ENCODE measurements around the gene MAP1B. TPM values are rescaled to one million over a fixed set of nuclear protein-coding genes. Genes with fewer than 3 reads are reported as not detected.

MAP1B gene
- total and polyA plus RNA-seq, 4 donors: 0.58 to 5.0 (median 2.1) TPM

- TF ChIP-seq CTCF (IDR thresholded peaks at IDR 0.05; ENCODE audit: low read depth, low read length, missing input control) (no peak), FOXA1 (IDR thresholded peaks at IDR 0.05) (no peak), TAF1 (conservative IDR thresholded peaks at IDR 0.05) (no peak), RAD21 (IDR thresholded peaks at IDR 0.05) (no peak), ZBTB33 (IDR thresholded peaks at IDR 0.05) (no peak), NR2F2 (IDR thresholded peaks at IDR 0.05) (no peak)
- Histone ChIP-seq H3K27ac (ENCODE audit: low read depth in 1 of 2, low read length in 2 of 2) (no peak overlapping the region), H3K36me3 (ENCODE audit: control insufficient read depth in 4 of 4, insufficient read depth in 3 of 4, low read depth in 1 of 4, low read length in 3 of 4) (no peaks in the 10 kb centered on the region), H3K9me3 (ENCODE audit: control insufficient read depth in 4 of 4, low read length in 3 of 4) (no peaks in the 10 kb centered on the region), H3K4me3 (ENCODE audit: low read depth in 1 of 3, low read length in 3 of 3) (no peak overlapping the region), H3K9ac (ENCODE audit: low read depth in 1 of 2, low read length in 2 of 2) (no peak overlapping the region), H3K27me3 (ENCODE audit: control insufficient read depth in 4 of 4, insufficient read depth in 4 of 4, low read length in 3 of 4) (peaks cover 0 to 3% (median 0%) of the 10 kb centered on the region in 4 donors), H3K4me1 (ENCODE audit: control insufficient read depth in 4 of 4, insufficient read depth in 4 of 4, low read length in 3 of 4) (no peaks in the 10 kb centered on the region)
- DNase-seq (ENCODE audit: low spot score): no peak
- 74% methylated on average over 8 of the region's 8 CpGs for WGBS
These were observed 60.5 kb downstream of the MAP1B start for GRCh38 chr5:72167804-72168203.

GRCh38 chr5:72170101-72170500 is 62.8 kb downstream of the MAP1B start:
- peaks cover 0 to 3% (median 0%) of the 10 kb centered on the region in 4 donors for H3K27me3 ChIP-seq (ENCODE audit: control insufficient read depth in 4 of 4, insufficient read depth in 4 of 4, low read length in 3 of 4)
- no peak overlapping the region for H3K9ac ChIP-seq (ENCODE audit: low read depth in 1 of 2, low read length in 2 of 2)
- no peak overlapping the region for H3K4me3 ChIP-seq (ENCODE audit: low read depth in 1 of 3, low read length in 3 of 3)
- no peaks in the 10 kb centered on the region for H3K4me1 ChIP-seq (ENCODE audit: control insufficient read depth in 4 of 4, insufficient read depth in 4 of 4, low read length in 3 of 4)
- 86% methylated on average over 2 of the region's 2 CpGs for WGBS
- H3K27ac ChIP-seq (ENCODE audit: low read depth in 1 of 2, low read length in 2 of 2): no peak overlapping the region
- no peaks in the 10 kb centered on the region for H3K36me3 ChIP-seq (ENCODE audit: control insufficient read depth in 4 of 4, insufficient read depth in 3 of 4, low read depth in 1 of 4, low read length in 3 of 4)
- TF ChIP-seq HNF4G (IDR thresholded peaks at IDR 0.05) (no peak), RXRA (IDR thresholded peaks at IDR 0.05) (no peak), CTCF (IDR thresholded peaks at IDR 0.05; ENCODE audit: low read depth, low read length, missing input control) (no peak), TAF1 (conservative IDR thresholded peaks at IDR 0.05) (no peak), JUND (IDR thresholded peaks at IDR 0.05) (no peak), ZBTB33 (IDR thresholded peaks at IDR 0.05) (no peak), YY1 (IDR thresholded peaks at IDR 0.05) (no peak), SP1 (IDR thresholded peaks at IDR 0.05) (no peak), HNF4A (conservative IDR thresholded peaks at IDR 0.05) (no peak), NR2F2 (IDR thresholded peaks at IDR 0.05) (no peak), MAX (IDR thresholded peaks at IDR 0.05) (no peak), FOXA2 (IDR thresholded peaks at IDR 0.05) (no peak), GABPA (IDR thresholded peaks at IDR 0.05 in 1 of 2, conservative IDR thresholded peaks at IDR 0.05 in 1 of 2) (no peak), ATF3 (IDR thresholded peaks at IDR 0.05) (no peak), RAD21 (IDR thresholded peaks at IDR 0.05) (no peak), FOXA1 (IDR thresholded peaks at IDR 0.05) (no peak), EGR1 (IDR thresholded peaks at IDR 0.05; ENCODE audit: low read depth in 2 of 2) (no peak), REST (IDR thresholded peaks at IDR 0.05) (no peak)
- DNase-seq (ENCODE audit: low spot score): no peak
- no peaks in the 10 kb centered on the region for H3K9me3 ChIP-seq (ENCODE audit: control insufficient read depth in 4 of 4, low read length in 3 of 4)
